ENCODE data around the gene HAUS5.

- no peak for TF ChIP-seq CTCF (IDR thresholded peaks at IDR 0.05)
- no peak for TF ChIP-seq ZFX (IDR thresholded peaks at IDR 0.05; ENCODE audit: borderline replicate concordance)
These were observed 45.8 kb upstream of the HAUS5 start for GRCh38 chr19:35566738-35567137.

All from 22Rv1 (cell line).